MCF 10A (cell line): ENCODE results near the gene PRKN. TPM values are rescaled to one million over a fixed set of nuclear protein-coding genes. Genes with fewer than 3 reads are reported as not detected.

Experiments used
- BruUV-seq: library from RNA; stranded (reverse); fragments of 400-500 nt; replicated peaks from 2 replicates; lab custom pipeline; 2021; lab: Mats Ljungman, UMichigan
- CTCF ChIA-PET: fragments of 300-600 bp; sonication (Branson Sonifier 250); formaldehyde crosslinking; extraction: SDS; loops from one replicate; lab custom pipeline; 2021; ENCODE audit warnings: antibody characterized with exemption, inconsistent platforms; lab: Yijun Ruan, JAX
- POLR2A ChIA-PET: fragments of 300-600, 350-650 bp; sonication (Branson Sonifier 250); formaldehyde crosslinking; extraction: SDS; loops from one replicate; lab custom pipeline; 2020; ENCODE audit warnings: antibody characterized with exemption, inconsistent platforms; lab: Yijun Ruan, JAX
- DNase-seq: peaks from one replicate; pipeline ENCODE4 v3.0.0-alpha.2; 2018; ENCODE audit not compliant: unreplicated experiment
- H3K27ac Mint-ChIP-seq: one replicate; pipeline ENCODE4 v1.8.0; 2022; ENCODE audit warnings: mild to moderate bottlenecking, low read depth, mixed read lengths; ENCODE audit not compliant: unreplicated experiment
- H3K27me3 Mint-ChIP-seq: one replicate; pipeline ENCODE4 v1.8.0; 2022; ENCODE audit warnings: mixed read lengths; ENCODE audit not compliant: insufficient read depth, unreplicated experiment
- H3K36me3 Mint-ChIP-seq: one replicate; pipeline ENCODE4 v1.8.0; 2022; ENCODE audit warnings: mild to moderate bottlenecking, moderate library complexity, mixed read lengths; ENCODE audit not compliant: insufficient read depth, unreplicated experiment
- H3K4me1 Mint-ChIP-seq: one replicate; pipeline ENCODE4 v1.8.0; 2022; ENCODE audit warnings: mixed read lengths; ENCODE audit not compliant: insufficient read depth, unreplicated experiment
- H3K4me3 Mint-ChIP-seq: one replicate; pipeline ENCODE4 v1.8.0; 2022; ENCODE audit warnings: mild to moderate bottlenecking, moderate library complexity, mixed read lengths; ENCODE audit not compliant: unreplicated experiment
- H3K9me3 Mint-ChIP-seq: one replicate; pipeline ENCODE4 v1.8.0; 2022; ENCODE audit warnings: mixed read lengths; ENCODE audit not compliant: unreplicated experiment
- intact Hi-C: fragments of 100-400 bp; cut with micrococcal nuclease; formaldehyde crosslinking; loops from 2 replicates; pipeline ENCODE4 v1.14.1; 2022
- total RNA-seq: library from RNA; stranded (reverse); gene quantifications from 2 replicates; pipeline ENCODE4 v1.2.3, GENCODE V29; 2022
- TF ChIP-seq, protein P1 (sequence below): fragments of 200-600 bp; IDR thresholded peaks from one replicate; pipeline ENCODE4 v1.8.0; 2022; ENCODE audit warnings: antibody characterized with exemption, mild to moderate bottlenecking; ENCODE audit not compliant: unreplicated experiment

The PRKN gene
- total RNA-seq, 1 experiment from 2014 or later = 2.5 TPM

DNA sequence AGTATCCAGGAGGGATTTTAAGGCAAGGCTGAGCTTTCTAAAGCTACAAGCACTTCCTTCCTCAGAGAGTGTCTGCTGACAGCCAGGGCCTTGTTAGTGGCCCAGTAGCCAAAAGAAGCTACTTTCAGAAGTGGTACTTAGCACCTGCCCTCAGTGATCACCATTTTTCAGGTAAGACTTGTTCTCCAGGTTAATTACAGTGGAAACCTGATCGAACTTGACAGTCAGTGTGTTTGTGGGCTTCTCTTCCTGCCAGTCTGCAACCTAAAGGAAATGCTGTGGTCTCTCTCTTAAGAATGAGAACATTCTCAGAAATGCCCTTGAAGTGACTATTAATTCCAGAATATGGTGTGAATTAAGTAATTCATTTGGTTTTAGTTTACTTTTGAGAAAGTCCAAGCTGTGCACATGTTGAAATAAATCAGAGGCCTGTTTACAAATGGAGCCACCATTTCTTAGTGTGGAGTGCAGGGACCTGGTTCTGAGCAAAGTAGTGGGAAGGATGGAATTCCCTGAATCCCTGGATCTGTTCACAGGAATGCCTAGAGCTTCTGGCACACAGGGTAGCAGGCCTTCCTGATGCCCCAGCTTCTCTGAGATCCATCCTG, 1268.5 kb downstream of the PRKN start:
- peaks cover 12% of the 10 kb centered on the region for H3K4me1 Mint-ChIP-seq
- no peak for DNase-seq
- H3K9me3 Mint-ChIP-seq = no peaks in the 10 kb centered on the region
- no peaks in the 10 kb centered on the region for H3K36me3 Mint-ChIP-seq
- POLR2A ChIA-PET = no interaction called here
- CTCF ChIA-PET = interaction anchor here (0.6 to 0.9 kb wide), 2 partner anchors 24 to 41 kb away, joined by 3 to 4 read pairs; no protein-coding TSS in a partner anchor
- no peak overlapping the region for H3K27ac Mint-ChIP-seq
- no TSS peak for BruUV-seq
- intact Hi-C loops = no loop called here
- TF ChIP-seq, protein P1, sequence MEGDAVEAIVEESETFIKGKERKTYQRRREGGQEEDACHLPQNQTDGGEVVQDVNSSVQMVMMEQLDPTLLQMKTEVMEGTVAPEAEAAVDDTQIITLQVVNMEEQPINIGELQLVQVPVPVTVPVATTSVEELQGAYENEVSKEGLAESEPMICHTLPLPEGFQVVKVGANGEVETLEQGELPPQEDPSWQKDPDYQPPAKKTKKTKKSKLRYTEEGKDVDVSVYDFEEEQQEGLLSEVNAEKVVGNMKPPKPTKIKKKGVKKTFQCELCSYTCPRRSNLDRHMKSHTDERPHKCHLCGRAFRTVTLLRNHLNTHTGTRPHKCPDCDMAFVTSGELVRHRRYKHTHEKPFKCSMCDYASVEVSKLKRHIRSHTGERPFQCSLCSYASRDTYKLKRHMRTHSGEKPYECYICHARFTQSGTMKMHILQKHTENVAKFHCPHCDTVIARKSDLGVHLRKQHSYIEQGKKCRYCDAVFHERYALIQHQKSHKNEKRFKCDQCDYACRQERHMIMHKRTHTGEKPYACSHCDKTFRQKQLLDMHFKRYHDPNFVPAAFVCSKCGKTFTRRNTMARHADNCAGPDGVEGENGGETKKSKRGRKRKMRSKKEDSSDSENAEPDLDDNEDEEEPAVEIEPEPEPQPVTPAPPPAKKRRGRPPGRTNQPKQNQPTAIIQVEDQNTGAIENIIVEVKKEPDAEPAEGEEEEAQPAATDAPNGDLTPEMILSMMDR = no peak
- no peaks in the 10 kb centered on the region for H3K27me3 Mint-ChIP-seq
- H3K4me3 Mint-ChIP-seq = no peak overlapping the region

DNA sequence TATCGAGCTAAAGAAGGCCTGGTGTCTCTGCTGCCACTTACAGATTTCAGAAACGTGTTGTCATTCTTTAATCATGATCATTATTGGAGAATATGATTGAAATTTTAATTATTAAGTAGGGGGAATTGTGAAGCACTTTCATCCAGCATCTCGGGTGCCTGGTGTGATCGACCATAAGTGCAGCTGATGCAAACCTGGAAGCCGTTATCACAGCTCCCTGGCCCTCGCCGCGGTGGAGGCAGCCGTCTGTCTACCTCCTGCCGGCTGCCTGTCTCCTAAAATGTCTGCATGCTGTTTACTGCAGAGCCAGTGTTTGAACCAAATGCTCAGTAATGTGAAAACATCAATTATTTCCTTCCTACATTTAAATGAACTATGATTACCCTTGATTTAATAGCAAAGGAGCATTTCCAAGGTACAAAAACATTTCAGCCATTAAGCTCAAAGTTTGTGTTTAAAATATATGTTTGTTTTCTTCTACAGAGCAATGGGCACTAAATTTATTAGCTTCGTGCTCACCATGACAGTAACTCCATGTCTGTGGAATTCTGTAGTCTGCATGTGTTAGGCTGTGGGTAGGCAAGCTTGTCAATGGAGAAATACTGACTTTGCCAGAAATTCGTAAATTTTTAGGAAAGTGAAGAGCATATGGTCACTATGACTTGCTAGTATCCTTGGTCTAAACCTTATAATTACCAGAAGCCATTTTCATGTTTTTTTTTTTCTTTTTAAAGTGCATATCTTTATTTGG, 1269.2 kb downstream of the PRKN start:
- DNase-seq = no peak
- TF ChIP-seq, protein P1 = no peak
- H3K36me3 Mint-ChIP-seq = no peaks in the 10 kb centered on the region
- intact Hi-C loops = no loop called here
- no peaks in the 10 kb centered on the region for H3K27me3 Mint-ChIP-seq
- CTCF ChIA-PET = interaction anchor here (0.6 kb wide), 2 partner anchors 24 to 80 kb away, joined by 3 read pairs; no protein-coding TSS in a partner anchor
- no peaks in the 10 kb centered on the region for H3K9me3 Mint-ChIP-seq
- POLR2A ChIA-PET = no interaction called here
- H3K27ac Mint-ChIP-seq = no peak overlapping the region
- BruUV-seq = no TSS peak
- H3K4me3 Mint-ChIP-seq = no peak overlapping the region
- peaks cover 12% of the 10 kb centered on the region for H3K4me1 Mint-ChIP-seq

DNA sequence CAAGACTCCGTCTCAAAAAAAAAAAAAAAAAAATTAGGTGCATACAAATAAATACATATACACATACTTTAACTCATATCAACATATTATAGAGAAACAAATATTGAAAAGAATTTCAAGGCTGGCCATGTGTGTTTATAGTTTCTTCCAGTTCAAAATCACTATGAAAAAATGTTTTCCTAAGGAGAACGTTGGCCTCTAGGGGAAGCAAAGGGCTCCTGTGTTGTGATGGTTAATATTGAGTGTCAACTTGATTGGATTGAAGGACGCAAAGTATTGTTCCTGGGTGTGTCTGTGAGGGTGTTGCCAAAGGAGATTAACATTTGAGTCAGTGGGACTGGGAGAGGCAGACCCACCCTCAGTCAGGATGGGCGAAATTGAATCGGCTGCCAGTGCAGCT, 1271.7 kb downstream of the PRKN start:
- BruUV-seq = no TSS peak
- H3K9me3 Mint-ChIP-seq = no peaks in the 10 kb centered on the region
- intact Hi-C loops = no loop called here
- H3K4me1 Mint-ChIP-seq = no peaks in the 10 kb centered on the region
- H3K27ac Mint-ChIP-seq = no peak overlapping the region
- H3K36me3 Mint-ChIP-seq = no peaks in the 10 kb centered on the region
- ChIA-PET CTCF (interaction anchor here (1.6 kb wide), 1 partner anchor 37 kb away, joined by 6 read pairs; no protein-coding TSS in a partner anchor), POLR2A (no interaction called here)
- no peak overlapping the region for H3K4me3 Mint-ChIP-seq
- no peak for DNase-seq
- TF ChIP-seq, protein P1 = no peak
- H3K27me3 Mint-ChIP-seq = no peaks in the 10 kb centered on the region

DNA sequence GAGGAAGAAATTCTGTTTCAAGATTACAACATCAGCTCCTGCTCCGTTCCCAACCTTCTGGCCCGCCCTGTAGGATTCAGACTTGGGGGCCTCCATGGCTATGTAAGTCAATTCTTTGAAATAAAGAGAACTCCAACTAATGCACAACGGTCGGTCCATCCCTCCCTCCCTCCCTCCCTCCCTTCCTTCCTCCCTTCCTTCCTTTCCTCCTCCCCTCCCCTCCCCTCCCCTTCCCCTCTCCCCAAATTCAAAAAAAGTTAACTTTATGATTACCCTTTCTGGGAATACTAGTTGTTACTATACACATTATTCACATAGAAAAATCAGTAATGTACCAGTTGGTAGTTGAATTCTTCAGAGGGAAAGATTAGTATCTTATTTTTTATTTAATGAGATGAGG, 1274.0 kb downstream of the PRKN start:
- intact Hi-C loops = no loop called here
- BruUV-seq = no TSS peak

More for the DNA sequence above, 1274.0 kb downstream of the PRKN start:
- H3K36me3 Mint-ChIP-seq = no peaks in the 10 kb centered on the region
- no peaks in the 10 kb centered on the region for H3K4me1 Mint-ChIP-seq
- H3K27me3 Mint-ChIP-seq = no peaks in the 10 kb centered on the region
- TF ChIP-seq, protein P1 = no peak
- no peaks in the 10 kb centered on the region for H3K9me3 Mint-ChIP-seq
- no peak overlapping the region for H3K4me3 Mint-ChIP-seq
- ChIA-PET CTCF (interaction anchor here (1.3 kb wide), 1 partner anchor 14 kb away, joined by 3 read pairs; no protein-coding TSS in a partner anchor), POLR2A (no interaction called here)
- no peak for DNase-seq
- no peak overlapping the region for H3K27ac Mint-ChIP-seq
